PFSK-1 (cell line): ENCODE results near the gene IL1R1.

Experiments used
- POLR2AphosphoS5 ChIP-seq: IDR thresholded peaks from 2 replicates; pipeline ENCODE4 v1.6.1; 2012; ENCODE audit warnings: low read depth, mild to moderate bottlenecking, control low read depth, low read length, moderate library complexity
- SIN3A ChIP-seq: IDR thresholded peaks from 2 replicates; pipeline ENCODE4 v1.6.1; 2012; ENCODE audit warnings: mild to moderate bottlenecking, low read length, moderate library complexity, borderline replicate concordance; ENCODE audit not compliant: insufficient read depth
- TAF1 ChIP-seq: IDR thresholded peaks from 2 replicates; pipeline ENCODE4 v1.6.1; 2012; ENCODE audit warnings: low read length, control low read depth, borderline replicate concordance; ENCODE audit not compliant: insufficient read depth

- no peak for TF ChIP-seq TAF1
- TF ChIP-seq SIN3A, result no peak
- TF ChIP-seq POLR2AphosphoS5, result no peak
Observed at GRCh38 chr2:102171946-102172345, 29.4 kb downstream of the IL1R1 start.
